Measurements from ENCODE around the gene RAB2B.

GRCh38 chr14:21520767-21521166 is 44.0 kb upstream of the RAB2B start:
- TF ChIP-seq, protein P1, sequence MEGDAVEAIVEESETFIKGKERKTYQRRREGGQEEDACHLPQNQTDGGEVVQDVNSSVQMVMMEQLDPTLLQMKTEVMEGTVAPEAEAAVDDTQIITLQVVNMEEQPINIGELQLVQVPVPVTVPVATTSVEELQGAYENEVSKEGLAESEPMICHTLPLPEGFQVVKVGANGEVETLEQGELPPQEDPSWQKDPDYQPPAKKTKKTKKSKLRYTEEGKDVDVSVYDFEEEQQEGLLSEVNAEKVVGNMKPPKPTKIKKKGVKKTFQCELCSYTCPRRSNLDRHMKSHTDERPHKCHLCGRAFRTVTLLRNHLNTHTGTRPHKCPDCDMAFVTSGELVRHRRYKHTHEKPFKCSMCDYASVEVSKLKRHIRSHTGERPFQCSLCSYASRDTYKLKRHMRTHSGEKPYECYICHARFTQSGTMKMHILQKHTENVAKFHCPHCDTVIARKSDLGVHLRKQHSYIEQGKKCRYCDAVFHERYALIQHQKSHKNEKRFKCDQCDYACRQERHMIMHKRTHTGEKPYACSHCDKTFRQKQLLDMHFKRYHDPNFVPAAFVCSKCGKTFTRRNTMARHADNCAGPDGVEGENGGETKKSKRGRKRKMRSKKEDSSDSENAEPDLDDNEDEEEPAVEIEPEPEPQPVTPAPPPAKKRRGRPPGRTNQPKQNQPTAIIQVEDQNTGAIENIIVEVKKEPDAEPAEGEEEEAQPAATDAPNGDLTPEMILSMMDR (IDR thresholded peaks at IDR 0.05), result no peak
- no peak for TF ChIP-seq POLR2AphosphoS5 (IDR thresholded peaks at IDR 0.05)
